ENCODE results near the gene DNAJC15.

- TF ChIP-seq POLR2A (IDR thresholded peaks at IDR 0.05; ENCODE audit: low read length) = no peak
- TF ChIP-seq GATA1 (IDR thresholded peaks at IDR 0.05; ENCODE audit: low read depth, low read length) = no peak
These were observed 14.8 kb upstream of the DNAJC15 start for GRCh38 chr13:43008596-43008995.

Data from erythroblast (primary cell).